Measurements from ENCODE around the gene MAP3K20. TPM values are rescaled to one million over a fixed set of nuclear protein-coding genes. Genes with fewer than 3 reads are reported as not detected.
"Not testable (repeated sequence)": the region's sequence is repeated elsewhere in the genome, so short reads cannot be mapped to it uniquely, and the experiment has no call there.

MAP3K20 gene
- total RNA-seq, 1 experiment from 2014 or later = 150 TPM

GRCh38 chr2:173032032-173032431 lies 43.6 kb upstream of the MAP3K20 start:
- no peak for DNase-seq (ENCODE audit: unreplicated experiment)
- no peak overlapping the region for H3K4me3 Mint-ChIP-seq (ENCODE audit: unreplicated experiment)
- ChIA-PET CTCF (interaction anchor here (0.6 to 2.3 kb wide), 8 partner anchors 8 to 324 kb away, joined by 3 to 10 read pairs (median 4); no protein-coding TSS in a partner anchor), POLR2A (interaction anchor here (0.7 to 1.5 kb wide), 3 partner anchors 41 to 182 kb away, joined by 3 to 5 read pairs (median 4); no protein-coding TSS in a partner anchor)
- no peak for TF ChIP-seq CTCF (IDR thresholded peaks at IDR 0.05; ENCODE audit: unreplicated experiment)
- intact Hi-C loops (cut with micrococcal nuclease) = no loop called here
- H3K27me3 Mint-ChIP-seq (ENCODE audit: insufficient read depth, unreplicated experiment) = no peaks in the 10 kb centered on the region
- H3K36me3 Mint-ChIP-seq (ENCODE audit: insufficient read depth, unreplicated experiment) = no peaks in the 10 kb centered on the region
- no peaks in the 10 kb centered on the region for H3K9me3 Mint-ChIP-seq (ENCODE audit: unreplicated experiment)
- H3K27ac Mint-ChIP-seq (ENCODE audit: low read depth, unreplicated experiment) = no peak overlapping the region
- H3K4me1 Mint-ChIP-seq (ENCODE audit: insufficient read depth, unreplicated experiment) = peaks cover 17% of the 10 kb centered on the region
- no TSS peak for BruUV-seq (replicated peaks)

GRCh38 chr2:173033084-173033483 lies 42.6 kb upstream of the MAP3K20 start:
- H3K27me3 Mint-ChIP-seq (ENCODE audit: insufficient read depth, unreplicated experiment) = no peaks in the 10 kb centered on the region
- no peak for TF ChIP-seq CTCF (IDR thresholded peaks at IDR 0.05; ENCODE audit: unreplicated experiment)
- no peaks in the 10 kb centered on the region for H3K9me3 Mint-ChIP-seq (ENCODE audit: unreplicated experiment)
- ChIA-PET POLR2A (interaction anchor here (1.9 kb wide), 1 partner anchor 16 kb away, joined by 5 read pairs; no protein-coding TSS in a partner anchor), CTCF (interaction anchor here (0.6 to 2.0 kb wide), 4 partner anchors 10 to 254 kb away, joined by 3 to 6 read pairs (median 3); no protein-coding TSS in a partner anchor)
- H3K36me3 Mint-ChIP-seq (ENCODE audit: insufficient read depth, unreplicated experiment) = no peaks in the 10 kb centered on the region
- DNase-seq (ENCODE audit: unreplicated experiment) = no peak
- intact Hi-C loops (cut with micrococcal nuclease) = no loop called here
- no peak overlapping the region for H3K4me3 Mint-ChIP-seq (ENCODE audit: unreplicated experiment)
- no TSS peak for BruUV-seq (replicated peaks)
- H3K27ac Mint-ChIP-seq (ENCODE audit: low read depth, unreplicated experiment) = no peak overlapping the region
- H3K4me1 Mint-ChIP-seq (ENCODE audit: insufficient read depth, unreplicated experiment) = peaks cover 10% of the 10 kb centered on the region

- H3K4me3 Mint-ChIP-seq (ENCODE audit: unreplicated experiment) = no peak overlapping the region
- no peak for TF ChIP-seq CTCF (IDR thresholded peaks at IDR 0.05; ENCODE audit: unreplicated experiment)
- H3K36me3 Mint-ChIP-seq (ENCODE audit: insufficient read depth, unreplicated experiment) = no peaks in the 10 kb centered on the region
- BruUV-seq (replicated peaks) = no TSS peak
- DNase-seq (ENCODE audit: unreplicated experiment) = no peak
- no peaks in the 10 kb centered on the region for H3K27me3 Mint-ChIP-seq (ENCODE audit: insufficient read depth, unreplicated experiment)
- CTCF ChIA-PET = interaction anchor here (0.6 to 0.7 kb wide), 2 partner anchors 102 to 389 kb away, joined by 3 to 4 read pairs; no protein-coding TSS in a partner anchor
- H3K27ac Mint-ChIP-seq (ENCODE audit: low read depth, unreplicated experiment) = peak overlapping the region; percentile 22
- H3K4me1 Mint-ChIP-seq (ENCODE audit: insufficient read depth, unreplicated experiment) = peaks cover 10% of the 10 kb centered on the region
- H3K9me3 Mint-ChIP-seq (ENCODE audit: unreplicated experiment) = no peaks in the 10 kb centered on the region
- POLR2A ChIA-PET = interaction anchor here (0.7 to 1.9 kb wide), 2 partner anchors 15 to 44 kb away, joined by 3 to 5 read pairs; no protein-coding TSS in a partner anchor
- intact Hi-C loops (cut with micrococcal nuclease) = no loop called here
Observed at GRCh38 chr2:173034143-173034542, 41.5 kb upstream of the MAP3K20 start.

- no peaks in the 10 kb centered on the region for H3K9me3 Mint-ChIP-seq (ENCODE audit: unreplicated experiment)
- CTCF ChIA-PET = interaction anchor here (2.3 kb wide), 1 partner anchor 11 kb away, joined by 16 read pairs; no protein-coding TSS in a partner anchor
- no peak for TF ChIP-seq CTCF (IDR thresholded peaks at IDR 0.05; ENCODE audit: unreplicated experiment)
- H3K4me3 Mint-ChIP-seq (ENCODE audit: unreplicated experiment) = no peak overlapping the region
- no peaks in the 10 kb centered on the region for H3K36me3 Mint-ChIP-seq (ENCODE audit: insufficient read depth, unreplicated experiment)
- H3K4me1 Mint-ChIP-seq (ENCODE audit: insufficient read depth, unreplicated experiment) = peaks cover 5% of the 10 kb centered on the region
- no TSS peak for BruUV-seq (replicated peaks)
- H3K27ac Mint-ChIP-seq (ENCODE audit: low read depth, unreplicated experiment) = no peak overlapping the region
- no peak for DNase-seq (ENCODE audit: unreplicated experiment)
- no peaks in the 10 kb centered on the region for H3K27me3 Mint-ChIP-seq (ENCODE audit: insufficient read depth, unreplicated experiment)
- intact Hi-C loops (cut with micrococcal nuclease) = no loop called here
- POLR2A ChIA-PET = no interaction called here
Observed at GRCh38 chr2:173037245-173038120, 38.2 kb upstream of the MAP3K20 start.

- BruUV-seq (replicated peaks); intact Hi-C loops (cut with micrococcal nuclease); H3K4me1 Mint-ChIP-seq (ENCODE audit: insufficient read depth, unreplicated experiment); H3K9me3 Mint-ChIP-seq (ENCODE audit: unreplicated experiment); H3K27me3 Mint-ChIP-seq (ENCODE audit: insufficient read depth, unreplicated experiment); DNase-seq (ENCODE audit: unreplicated experiment); H3K4me3 Mint-ChIP-seq (ENCODE audit: unreplicated experiment); H3K36me3 Mint-ChIP-seq (ENCODE audit: insufficient read depth, unreplicated experiment); POLR2A ChIA-PET: not testable (repeated sequence)
- H3K27ac Mint-ChIP-seq (ENCODE audit: low read depth, unreplicated experiment) = peak overlapping the region; percentile 16
- CTCF ChIA-PET = interaction anchor here (2.3 kb wide), 1 partner anchor 11 kb away, joined by 16 read pairs; no protein-coding TSS in a partner anchor
Observed at GRCh38 chr2:173038257-173038656, 37.4 kb upstream of the MAP3K20 start.

Measured in MCF 10A (cell line).